22Rv1 (cell line): ENCODE measurements around the gene JMY.

ENCODE experiments used
- ZFX ChIP-seq: fragments of 450-650 bp; IDR thresholded peaks from 2 replicates; pipeline ENCODE4 v1.6.1; 2017; ENCODE audit warnings: antibody characterized with exemption, borderline replicate concordance
- TF ChIP-seq, protein P1 (sequence below): fragments of 450-650 bp; IDR thresholded peaks from 2 replicates; pipeline ENCODE4 v1.5.1; 2017; ENCODE audit warnings: mild to moderate bottlenecking

GRCh38 chr5:79259810-79260209 is 23.9 kb downstream of the JMY start:
- TF ChIP-seq ZFX = no peak
- TF ChIP-seq, protein P1, sequence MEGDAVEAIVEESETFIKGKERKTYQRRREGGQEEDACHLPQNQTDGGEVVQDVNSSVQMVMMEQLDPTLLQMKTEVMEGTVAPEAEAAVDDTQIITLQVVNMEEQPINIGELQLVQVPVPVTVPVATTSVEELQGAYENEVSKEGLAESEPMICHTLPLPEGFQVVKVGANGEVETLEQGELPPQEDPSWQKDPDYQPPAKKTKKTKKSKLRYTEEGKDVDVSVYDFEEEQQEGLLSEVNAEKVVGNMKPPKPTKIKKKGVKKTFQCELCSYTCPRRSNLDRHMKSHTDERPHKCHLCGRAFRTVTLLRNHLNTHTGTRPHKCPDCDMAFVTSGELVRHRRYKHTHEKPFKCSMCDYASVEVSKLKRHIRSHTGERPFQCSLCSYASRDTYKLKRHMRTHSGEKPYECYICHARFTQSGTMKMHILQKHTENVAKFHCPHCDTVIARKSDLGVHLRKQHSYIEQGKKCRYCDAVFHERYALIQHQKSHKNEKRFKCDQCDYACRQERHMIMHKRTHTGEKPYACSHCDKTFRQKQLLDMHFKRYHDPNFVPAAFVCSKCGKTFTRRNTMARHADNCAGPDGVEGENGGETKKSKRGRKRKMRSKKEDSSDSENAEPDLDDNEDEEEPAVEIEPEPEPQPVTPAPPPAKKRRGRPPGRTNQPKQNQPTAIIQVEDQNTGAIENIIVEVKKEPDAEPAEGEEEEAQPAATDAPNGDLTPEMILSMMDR = no peak
